NCI-H526 (cell line): ENCODE measurements around the gene MRPS18B.

Experiments used
- DNase-seq, 2 experiments: peaks; one replicate each; lab custom pipeline; 2025; lab: John Stamatoyannopoulos, UW

Gene MRPS18B

GRCh38 chr6:30603961-30604360 lies 13.7 kb upstream of the MRPS18B start:
- no peak for DNase-seq

- no peak for DNase-seq
Observed at GRCh38 chr6:30610065-30610464, 7.6 kb upstream of the MRPS18B start.

GRCh38 chr6:30611150-30611855 lies 6.3 kb upstream of the MRPS18B start:
- no peak for DNase-seq

DNA sequence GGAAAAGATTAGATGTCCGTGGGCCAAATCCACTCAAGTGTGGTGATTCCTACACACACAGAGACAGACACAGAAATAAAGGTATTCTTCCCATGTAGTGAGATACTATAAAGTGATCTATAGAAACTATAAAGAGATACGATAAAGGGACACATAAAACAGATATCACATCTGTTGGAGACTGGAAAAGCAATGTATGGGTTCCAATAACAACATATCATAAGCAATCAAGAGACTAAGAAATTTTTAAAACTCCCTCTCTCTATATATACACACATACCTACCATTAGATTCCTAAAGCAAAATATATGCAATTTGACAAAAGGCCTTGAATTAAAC lies 5.8 kb upstream of the MRPS18B start:
- DNase-seq = no peak

DNA sequence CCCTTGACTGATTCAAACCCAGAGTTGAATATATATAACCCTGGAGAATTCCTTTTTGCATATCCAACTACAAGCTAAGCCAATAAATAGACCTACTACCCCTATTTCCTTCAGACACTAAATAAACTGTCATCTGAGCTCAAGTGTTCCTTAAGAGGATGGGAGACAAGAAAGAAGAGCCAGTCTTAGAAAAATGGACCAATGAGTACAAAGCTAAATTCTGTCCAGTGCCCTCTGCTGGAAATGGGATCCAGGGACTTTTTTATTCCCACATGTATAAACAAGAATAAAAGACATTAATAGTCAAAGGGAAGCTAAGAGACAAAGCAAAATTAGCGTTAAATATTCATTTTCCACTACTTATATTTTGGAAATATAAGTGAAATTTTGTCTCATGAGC lies 5.4 kb upstream of the MRPS18B start:
- DNase-seq = no peak

- DNase-seq = no peak
Observed at GRCh38 chr6:30612687-30613248, 4.9 kb upstream of the MRPS18B start.

DNA sequence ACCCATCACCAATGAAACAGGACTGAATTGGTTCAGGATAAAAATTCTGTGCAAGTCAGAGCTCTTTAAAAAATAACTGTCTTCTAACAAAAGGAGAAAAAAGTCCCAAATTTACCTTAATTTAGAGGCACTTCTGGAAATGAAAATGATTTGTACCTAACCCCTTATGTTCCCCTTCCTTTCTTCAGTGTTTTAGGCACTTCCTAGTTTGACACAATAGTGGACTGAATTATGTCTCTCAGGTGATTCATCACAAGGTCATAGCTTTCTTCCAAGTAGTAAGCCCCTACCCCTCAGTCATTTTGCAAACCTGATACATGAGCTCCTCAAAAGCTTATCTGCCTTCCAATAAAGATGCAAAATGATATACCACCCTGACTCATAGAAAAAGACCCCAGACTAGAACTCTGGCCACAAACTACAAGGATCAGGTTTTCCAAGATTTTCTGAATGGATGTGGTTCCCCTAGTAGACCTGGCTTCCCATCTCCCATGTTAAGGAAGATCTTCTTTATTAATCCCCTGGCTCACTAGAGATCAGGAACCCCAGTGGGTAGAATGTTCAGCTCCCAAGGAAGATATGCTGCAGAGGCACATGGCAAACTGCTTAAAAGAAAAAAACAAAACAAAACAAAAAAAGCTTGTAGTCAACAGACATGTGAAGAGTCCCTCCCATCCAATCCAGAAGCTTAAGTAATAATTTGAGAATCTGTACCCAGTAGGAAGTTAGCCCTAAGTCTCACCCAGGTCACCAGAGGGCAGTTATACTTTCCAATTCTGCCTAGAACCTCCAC lies 4.2 kb upstream of the MRPS18B start:
- DNase-seq = no peak

DNA sequence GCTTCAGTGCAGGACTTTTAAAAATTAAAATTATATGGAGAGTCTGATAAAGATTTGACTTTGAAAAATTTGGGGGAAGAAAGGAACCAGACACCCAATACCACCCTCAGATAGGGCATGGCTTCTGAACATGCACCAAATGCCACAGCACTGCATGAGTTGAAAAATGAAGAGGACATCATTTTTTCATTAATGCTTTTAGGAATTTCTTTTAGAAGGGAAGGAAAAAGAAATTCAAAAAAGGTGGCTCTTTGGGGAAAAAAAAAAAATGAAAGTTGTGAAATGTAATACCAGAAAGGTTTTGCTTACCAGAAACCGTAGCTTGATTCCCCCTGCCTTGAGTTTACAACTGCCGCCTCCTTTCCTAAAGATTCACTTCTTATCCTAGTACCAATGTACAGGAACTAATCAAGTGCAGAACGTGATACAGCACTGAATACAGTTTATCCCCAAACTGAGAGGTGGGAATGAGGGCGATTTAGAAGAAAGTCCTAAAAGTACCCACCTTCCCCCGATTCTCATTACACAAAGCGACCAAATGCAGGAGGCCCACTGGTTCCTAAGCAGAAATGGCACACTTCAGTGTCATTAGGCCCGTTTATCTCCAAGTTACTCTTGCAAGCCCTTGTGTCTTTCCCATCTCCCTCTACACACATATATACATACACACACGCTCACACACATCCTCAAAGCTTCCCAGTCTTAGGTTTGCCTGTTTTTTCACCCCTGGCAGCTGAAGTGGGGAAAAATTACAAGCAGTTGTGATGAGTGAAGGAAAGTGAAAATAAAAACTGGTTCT lies 3.4 kb upstream of the MRPS18B start:
- no peak for DNase-seq

DNA sequence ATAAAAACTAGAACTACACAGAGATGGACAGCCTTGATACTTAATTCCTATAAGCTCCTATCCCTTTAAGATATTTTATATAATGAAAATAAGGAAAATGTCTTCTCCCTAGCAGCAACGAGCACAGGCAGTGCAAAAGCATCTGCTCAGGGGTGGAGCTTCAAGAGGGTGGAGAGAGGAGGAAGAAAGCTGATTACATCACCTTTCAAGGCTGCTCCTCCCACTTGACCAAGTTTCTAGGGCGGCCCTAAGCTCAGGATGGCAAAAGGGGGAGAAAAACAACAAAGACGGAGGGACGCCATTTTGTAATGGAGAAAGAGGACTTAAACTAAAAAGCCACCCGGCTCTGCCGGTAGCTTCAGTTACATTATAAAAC lies 2.8 kb upstream of the MRPS18B start:
- peak; percentile 92 to 94 for DNase-seq

- peak; percentile 29 to 55 for DNase-seq
Observed at GRCh38 chr6:30615219-30615957, 2.3 kb upstream of the MRPS18B start.

- peak in 1 of 2 experiments; percentile 25 for DNase-seq
Observed at GRCh38 chr6:30615958-30616810, 1.5 kb upstream of the MRPS18B start.

DNA sequence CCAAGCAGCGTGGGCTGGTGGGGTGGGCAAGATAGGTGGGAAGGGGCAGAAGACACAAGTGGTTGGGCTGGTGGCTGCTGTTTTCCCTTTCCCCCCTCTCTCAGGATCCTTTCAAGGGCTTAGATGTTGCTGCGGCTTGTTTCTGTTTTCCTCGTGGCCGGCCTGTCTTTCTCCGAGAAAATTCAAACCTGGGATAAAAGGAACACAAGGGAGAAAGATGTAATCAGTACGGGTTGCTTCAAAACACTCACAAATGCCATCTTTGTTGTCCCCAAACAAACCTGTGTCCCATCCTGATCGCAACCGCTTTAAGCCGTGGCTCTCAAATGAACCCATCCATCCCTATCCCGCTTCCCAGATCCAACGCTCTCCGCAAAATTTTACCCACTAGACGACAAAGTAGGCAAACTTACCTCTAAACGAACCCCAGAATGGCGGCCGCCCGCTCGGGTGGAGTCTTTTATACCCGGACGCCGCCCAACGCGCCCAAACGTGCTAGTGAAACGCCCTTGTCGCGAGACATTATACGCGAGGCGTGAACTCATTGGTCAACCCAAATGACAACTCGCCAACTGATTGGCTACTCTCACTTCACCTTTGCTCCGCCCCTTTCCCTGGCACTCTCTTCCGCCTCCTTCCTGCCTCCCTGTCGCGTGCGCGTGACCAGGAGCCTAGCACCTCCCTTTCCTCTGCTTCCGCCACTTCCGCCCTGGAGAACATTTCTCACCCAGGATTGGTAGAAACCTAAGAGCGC lies 652 bp upstream of the MRPS18B start, which contains the start of gene PPP1R10:
TSS of gene PPP1R10 (minus strand) at position 433 of the 754 bp plus-strand sequence. CDS start 7,299 bp downstream, outside the sequence.
- peak; percentile 99 for DNase-seq

DNA sequence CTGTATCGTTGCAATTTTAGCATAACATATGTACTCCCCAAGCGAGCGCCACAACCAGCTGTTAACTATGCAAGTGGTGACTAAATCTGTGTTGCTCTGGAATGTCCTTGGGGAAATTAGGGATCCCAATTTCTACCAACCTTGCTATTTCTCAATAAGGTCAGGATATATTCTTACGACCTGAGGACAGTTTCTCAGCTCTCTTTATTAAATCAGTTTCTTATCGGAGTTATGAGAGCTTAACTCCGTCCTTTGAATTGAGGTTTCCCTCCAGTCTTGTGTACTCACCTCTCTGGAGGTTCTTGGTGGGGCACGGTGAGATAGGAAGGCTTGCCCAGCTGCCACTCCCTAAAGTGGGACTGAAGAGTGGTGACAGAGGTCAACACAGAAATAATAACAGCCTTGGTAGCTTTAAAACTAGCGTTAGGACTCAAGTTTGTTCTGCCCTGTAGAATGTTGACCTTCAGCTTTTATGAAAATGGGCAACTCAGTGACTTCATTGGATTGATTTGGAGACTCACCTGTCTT lies 694 bp downstream of the MRPS18B start:
- DNase-seq = no peak

DNA sequence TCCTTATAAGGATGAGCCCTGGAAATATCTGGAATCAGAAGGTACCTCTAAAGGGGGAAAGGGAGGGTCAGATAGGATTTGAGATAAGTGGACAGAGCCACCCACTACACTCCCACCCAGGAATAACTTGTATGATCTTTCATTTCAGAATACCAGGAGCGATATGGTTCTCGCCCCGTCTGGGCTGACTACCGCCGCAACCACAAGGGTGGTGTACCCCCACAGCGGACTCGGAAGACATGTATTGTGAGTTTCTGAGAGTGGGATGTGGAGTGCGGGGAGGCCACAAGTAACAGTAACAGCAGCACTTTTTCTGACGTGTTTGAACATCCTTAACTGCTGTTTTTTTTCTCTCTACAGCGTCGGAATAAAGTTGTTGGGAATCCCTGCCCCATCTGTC lies 1.9 kb downstream of the MRPS18B start:
- DNase-seq = no peak

DNA sequence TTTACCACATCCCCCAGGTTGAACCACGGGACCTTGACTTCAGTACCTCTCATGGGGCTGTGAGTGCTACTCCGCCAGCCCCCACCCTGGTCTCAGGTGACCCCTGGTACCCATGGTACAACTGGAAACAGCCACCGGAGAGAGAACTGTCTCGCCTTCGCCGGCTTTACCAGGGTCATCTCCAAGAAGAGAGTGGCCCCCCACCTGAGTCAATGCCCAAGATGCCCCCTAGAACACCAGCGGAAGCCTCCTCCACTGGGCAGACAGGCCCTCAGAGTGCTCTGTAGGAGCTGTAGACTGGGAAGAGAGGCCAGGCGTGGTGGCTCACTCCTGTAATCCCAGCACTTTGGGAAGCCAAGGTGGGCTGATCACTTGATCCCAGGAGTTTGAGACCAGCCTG lies 7.9 kb downstream of the MRPS18B start:
- DNase-seq = no peak

GRCh38 chr6:30626484-30627366 lies 9.1 kb downstream of the MRPS18B start, which contains the start of gene ATAT1:
ATAT1 (plus strand) TSS chr6:30626874.
- peak; percentile 71 to 86 for DNase-seq

GRCh38 chr6:30635834-30636233 lies 18.2 kb downstream of the MRPS18B start:
- DNase-seq = no peak

- no peak for DNase-seq
Observed at GRCh38 chr6:30640481-30640880, 22.8 kb downstream of the MRPS18B start.

- DNase-seq = no peak
Observed at GRCh38 chr6:30641048-30641447, 23.4 kb downstream of the MRPS18B start.
